ENCODE measurements around the gene MCM5.
"Not testable (repeated sequence)": the region's sequence is repeated elsewhere in the genome, so short reads cannot be mapped to it uniquely, and the experiment has no call there.

The MCM5 gene

GRCh38 chr22:35435201-35435740, 35.3 kb downstream of the MCM5 start:
- no peaks in the 10 kb centered on the region for H3K27me3 ChIP-seq (ENCODE audit: control insufficient read depth in 3 of 3, insufficient read depth in 3 of 3, low read depth in 1 of 3, low read length in 3 of 3)
- no peak overlapping the region for H2BK120ac ChIP-seq (ENCODE audit: low read depth, low read length)
- no peak overlapping the region for H4K8ac ChIP-seq (ENCODE audit: low read depth, low read length)
- H3K18ac ChIP-seq (ENCODE audit: low read length) = no peak overlapping the region
- no peaks in the 10 kb centered on the region for H3K79me1 ChIP-seq (ENCODE audit: low read depth, low read length)
- WGBS, 2 donors (ENCODE audit: extremely low coverage in 2 of 2, insufficient read length in 2 of 2, insufficient replicate concordance in 1 of 2) = no CpG with 5 or more reads among the region's 8 CpGs
- peaks cover 31 to 44% of the 10 kb centered on the region in 2 donors for H3K36me3 ChIP-seq (replicated peaks in 1 of 2; ENCODE audit: control insufficient read depth in 2 of 2, insufficient read depth in 2 of 2, low read length in 2 of 2)
- peaks cover 19 to 32% of the 10 kb centered on the region in 2 donors for H3K9me3 ChIP-seq (replicated peaks in 1 of 2; ENCODE audit: control insufficient read depth in 2 of 2, insufficient read depth in 1 of 2, low read depth in 1 of 2, low read length in 2 of 2)
- no peak for DNase-seq (ENCODE audit: low spot score)
- H2BK12ac ChIP-seq (ENCODE audit: low read length) = no peak overlapping the region
- no peak overlapping the region for H2AK5ac ChIP-seq (ENCODE audit: low read depth, low read length)
- H2AFZ ChIP-seq (ENCODE audit: low read length) = no peak overlapping the region
- no peak overlapping the region for H3K4me2 ChIP-seq (ENCODE audit: insufficient read depth, low read length, poor library complexity, severe bottlenecking)
- H3K4me1 ChIP-seq (ENCODE audit: control insufficient read depth in 2 of 2, insufficient read depth in 1 of 2, low read depth in 1 of 2, low read length in 2 of 2) = no peaks in the 10 kb centered on the region
- H3K27ac ChIP-seq (replicated peaks; ENCODE audit: low read length) = no peak overlapping the region
- H3K14ac ChIP-seq (ENCODE audit: low read length) = no peak overlapping the region
- H4K91ac ChIP-seq (ENCODE audit: low read depth, low read length, poor library complexity) = no peak overlapping the region
- H3K4ac ChIP-seq (ENCODE audit: low read length) = no peak overlapping the region
- no peak overlapping the region for H3K9ac ChIP-seq (ENCODE audit: low read depth, low read length, poor library complexity)
- H2BK5ac ChIP-seq (ENCODE audit: low read length) = no peak overlapping the region
- no peak overlapping the region for H3K23ac ChIP-seq (ENCODE audit: low read depth, low read length, poor library complexity)
- H2BK15ac ChIP-seq (ENCODE audit: low read length) = no peak overlapping the region
- no peak overlapping the region for H3K4me3 ChIP-seq (ENCODE audit: low read length in 2 of 2)

GRCh38 chr22:35436421-35436820, 36.5 kb downstream of the MCM5 start:
- no peak overlapping the region for H3K23ac ChIP-seq (ENCODE audit: low read depth, low read length, poor library complexity)
- no peak overlapping the region for H3K4ac ChIP-seq (ENCODE audit: low read length)
- no CpG with 5 or more reads among the region's 5 CpGs for WGBS, 2 donors (ENCODE audit: extremely low coverage in 2 of 2, insufficient read length in 2 of 2, insufficient replicate concordance in 1 of 2)
- no peak overlapping the region for H2AK5ac ChIP-seq (ENCODE audit: low read depth, low read length)
- H2BK120ac ChIP-seq (ENCODE audit: low read depth, low read length) = no peak overlapping the region
- no peak overlapping the region for H3K4me3 ChIP-seq (ENCODE audit: low read length in 2 of 2)
- H3K9me3 ChIP-seq (replicated peaks in 1 of 2; ENCODE audit: control insufficient read depth in 2 of 2, insufficient read depth in 1 of 2, low read depth in 1 of 2, low read length in 2 of 2) = peaks cover 19 to 32% of the 10 kb centered on the region in 2 donors
- no peak overlapping the region for H2BK5ac ChIP-seq (ENCODE audit: low read length)
- peaks cover 32 to 39% of the 10 kb centered on the region in 2 donors for H3K36me3 ChIP-seq (replicated peaks in 1 of 2; ENCODE audit: control insufficient read depth in 2 of 2, insufficient read depth in 2 of 2, low read length in 2 of 2)
- no peak overlapping the region for H3K27ac ChIP-seq (replicated peaks; ENCODE audit: low read length)
- H3K9ac ChIP-seq (ENCODE audit: low read depth, low read length, poor library complexity) = no peak overlapping the region
- H2AFZ ChIP-seq (ENCODE audit: low read length) = no peak overlapping the region
- H3K4me2 ChIP-seq (ENCODE audit: insufficient read depth, low read length, poor library complexity, severe bottlenecking) = no peak overlapping the region
- no peak for DNase-seq (ENCODE audit: low spot score)
- no peak overlapping the region for H3K14ac ChIP-seq (ENCODE audit: low read length)
- H4K8ac ChIP-seq (ENCODE audit: low read depth, low read length) = no peak overlapping the region
- H3K79me1 ChIP-seq (ENCODE audit: low read depth, low read length) = no peaks in the 10 kb centered on the region
- H4K91ac ChIP-seq (ENCODE audit: low read depth, low read length, poor library complexity) = no peak overlapping the region
- no peaks in the 10 kb centered on the region for H3K4me1 ChIP-seq (ENCODE audit: control insufficient read depth in 2 of 2, insufficient read depth in 1 of 2, low read depth in 1 of 2, low read length in 2 of 2)
- H2BK12ac ChIP-seq (ENCODE audit: low read length) = no peak overlapping the region
- no peak overlapping the region for H3K18ac ChIP-seq (ENCODE audit: low read length)
- no peak overlapping the region for H2BK15ac ChIP-seq (ENCODE audit: low read length)
- H3K27me3 ChIP-seq (ENCODE audit: control insufficient read depth in 3 of 3, insufficient read depth in 3 of 3, low read depth in 1 of 3, low read length in 3 of 3) = peaks cover 0 to 3% (median 0%) of the 10 kb centered on the region in 3 experiments

GRCh38 chr22:35437049-35437448, 37.1 kb downstream of the MCM5 start:
- no peak for DNase-seq (ENCODE audit: low spot score)
- Histone ChIP-seq H3K18ac (ENCODE audit: low read length) (no peak overlapping the region), H3K4ac (ENCODE audit: low read length) (no peak overlapping the region), H2BK12ac (ENCODE audit: low read length) (no peak overlapping the region), H2BK15ac (ENCODE audit: low read length) (no peak overlapping the region), H3K14ac (ENCODE audit: low read length) (no peak overlapping the region), H2AK5ac (ENCODE audit: low read depth, low read length) (no peak overlapping the region), H3K23ac (ENCODE audit: low read depth, low read length, poor library complexity) (no peak overlapping the region), H2AFZ (ENCODE audit: low read length) (no peak overlapping the region), H3K4me3 (ENCODE audit: low read length in 2 of 2) (no peak overlapping the region), H3K9me3 (replicated peaks in 1 of 2; ENCODE audit: control insufficient read depth in 2 of 2, insufficient read depth in 1 of 2, low read depth in 1 of 2, low read length in 2 of 2) (peaks cover 19 to 27% of the 10 kb centered on the region in 2 donors), H3K9ac (ENCODE audit: low read depth, low read length, poor library complexity) (no peak overlapping the region), H4K91ac (ENCODE audit: low read depth, low read length, poor library complexity) (no peak overlapping the region), H2BK120ac (ENCODE audit: low read depth, low read length) (no peak overlapping the region), H3K36me3 (replicated peaks in 1 of 2; ENCODE audit: control insufficient read depth in 2 of 2, insufficient read depth in 2 of 2, low read length in 2 of 2) (peaks cover 28 to 32% of the 10 kb centered on the region in 2 donors), H3K4me2 (ENCODE audit: insufficient read depth, low read length, poor library complexity, severe bottlenecking) (no peak overlapping the region), H4K8ac (ENCODE audit: low read depth, low read length) (no peak overlapping the region), H3K27me3 (ENCODE audit: control insufficient read depth in 3 of 3, insufficient read depth in 3 of 3, low read depth in 1 of 3, low read length in 3 of 3) (peaks cover 0 to 3% (median 0%) of the 10 kb centered on the region in 3 experiments), H3K4me1 (ENCODE audit: control insufficient read depth in 2 of 2, insufficient read depth in 1 of 2, low read depth in 1 of 2, low read length in 2 of 2) (no peaks in the 10 kb centered on the region), H2BK5ac (ENCODE audit: low read length) (no peak overlapping the region), H3K27ac (replicated peaks; ENCODE audit: low read length) (no peak overlapping the region), H3K79me1 (ENCODE audit: low read depth, low read length) (no peaks in the 10 kb centered on the region)
- WGBS, 2 donors (ENCODE audit: extremely low coverage in 2 of 2, insufficient read length in 2 of 2, insufficient replicate concordance in 1 of 2) = no CpG with 5 or more reads among the region's 2 CpGs

- not testable (repeated sequence) for H4K91ac ChIP-seq (ENCODE audit: low read depth, low read length, poor library complexity); H2BK120ac ChIP-seq (ENCODE audit: low read depth, low read length); H4K8ac ChIP-seq (ENCODE audit: low read depth, low read length); H3K27me3 ChIP-seq (ENCODE audit: control insufficient read depth in 3 of 3, insufficient read depth in 3 of 3, low read depth in 1 of 3, low read length in 3 of 3); H2BK5ac ChIP-seq (ENCODE audit: low read length); H3K79me1 ChIP-seq (ENCODE audit: low read depth, low read length); H3K9me3 ChIP-seq (replicated peaks in 1 of 2; ENCODE audit: control insufficient read depth in 2 of 2, insufficient read depth in 1 of 2, low read depth in 1 of 2, low read length in 2 of 2); H3K14ac ChIP-seq (ENCODE audit: low read length); H2AFZ ChIP-seq (ENCODE audit: low read length); H2BK12ac ChIP-seq (ENCODE audit: low read length); H3K4me3 ChIP-seq (ENCODE audit: low read length in 2 of 2); H3K18ac ChIP-seq (ENCODE audit: low read length); H3K4ac ChIP-seq (ENCODE audit: low read length); DNase-seq (ENCODE audit: low spot score); H3K27ac ChIP-seq (replicated peaks; ENCODE audit: low read length); H3K4me2 ChIP-seq (ENCODE audit: insufficient read depth, low read length, poor library complexity, severe bottlenecking); H3K4me1 ChIP-seq (ENCODE audit: control insufficient read depth in 2 of 2, insufficient read depth in 1 of 2, low read depth in 1 of 2, low read length in 2 of 2); H2AK5ac ChIP-seq (ENCODE audit: low read depth, low read length); H2BK15ac ChIP-seq (ENCODE audit: low read length); H3K23ac ChIP-seq (ENCODE audit: low read depth, low read length, poor library complexity); H3K9ac ChIP-seq (ENCODE audit: low read depth, low read length, poor library complexity)
- WGBS, 2 donors (ENCODE audit: extremely low coverage in 2 of 2, insufficient read length in 2 of 2, insufficient replicate concordance in 1 of 2) = 100% methylated on average over 1 to 3 of the region's 3 CpGs
- peaks cover 13 to 16% of the 10 kb centered on the region in 2 donors for H3K36me3 ChIP-seq (replicated peaks in 1 of 2; ENCODE audit: control insufficient read depth in 2 of 2, insufficient read depth in 2 of 2, low read length in 2 of 2)
These were observed 38.9 kb downstream of the MCM5 start for GRCh38 chr22:35438673-35439364.
